Heart right ventricle (tissue), 16 donors: ENCODE measurements around the gene IQSEC2. TPM values are rescaled to one million over a fixed set of nuclear protein-coding genes. Genes with fewer than 3 reads are reported as not detected.
A peak's percentile ranks its signal among the peaks of the same experiment; 100 is the strongest.

Experiments
- ATAC-seq, 8 donors: fragments of 200-7000 bp; cut with Tn5 transposase; one replicate each; pipeline ENCODE4 v1.9.1; 2020; ENCODE audit warnings: mild to moderate bottlenecking in 8 of 8, moderate library complexity in 8 of 8, moderate number of reproducible peaks in 1 of 8
- DNase-seq, 2 donors: peaks; one replicate each; pipeline ENCODE4 v3.0.0-alpha.2; 2020
- H3K27ac ChIP-seq, 10 donors: fragments of 200-600 bp; sonication (generic) in 2 of 10; one replicate each; pipeline versions ENCODE4 v1.5.0 to v1.8.0; 2020 to 2022; ENCODE audit warnings: mild to moderate bottlenecking in 3 of 10
- H3K27me3 ChIP-seq, 7 donors: fragments of 200-600 bp; one replicate each; pipeline ENCODE4 v1.8.0; 2021 to 2022; ENCODE audit warnings: mild to moderate bottlenecking in 2 of 7
- H3K36me3 ChIP-seq, 9 donors: fragments of 200-600 bp; sonication (generic) in 1 of 9; one replicate each; pipeline versions ENCODE4 v1.5.0 to v1.8.0; 2020 to 2022; ENCODE audit warnings: mild to moderate bottlenecking in 2 of 9
- H3K4me1 ChIP-seq, 9 donors: fragments of 200-600 bp; sonication (generic) in 1 of 9; one replicate each; pipeline versions ENCODE4 v1.5.0 to v1.8.0; 2020 to 2022; ENCODE audit warnings: mild to moderate bottlenecking in 4 of 9
- H3K4me3 ChIP-seq, 10 donors: fragments of 200-600 bp; sonication (generic) in 2 of 10; one replicate each; pipeline versions ENCODE4 v1.5.0 to v1.8.0; 2020 to 2022; ENCODE audit warnings: mild to moderate bottlenecking in 7 of 10, moderate library complexity in 2 of 10
- H3K9me3 ChIP-seq, 11 donors: fragments of 200-600 bp in 10 of 11; sonication (generic) in 2 of 11; one replicate each; pipeline versions ENCODE4 v1.5.0 to v1.8.0; 2013 to 2022; ENCODE audit warnings: mild to moderate bottlenecking in 2 of 11, control low read depth in 1 of 11, moderate library complexity in 1 of 11
- WGBS, 2 donors: extraction: QIAGEN DNeasy Blood & Tissue Kit; methylation state at CpG; one replicate each; pipeline ENCODE4 v1.1.7; 2013; ENCODE audit warnings: inconsistent platforms in 1 of 2; 5-methylcytosine and 5-hydroxymethylcytosine counted together
- intact Hi-C, 10 donors: fragments of 100-400 bp; cut with DNase I; formaldehyde crosslinking; loops; one replicate each; pipeline versions ENCODE4 v1.11.1 to v1.14.2; 2022
- polyA plus RNA-seq, 2 donors: library from polyadenylated mRNA; stranded (reverse); fragments of 200-250 nt; gene quantifications; one replicate each; pipeline ENCODE4 v1.2.3, GENCODE V29; 2013
- total RNA-seq, 10 donors: library from RNA; stranded (reverse); fragmentation: NEBNext Ultra II Directional in 3 of 10; extraction: Animal tissue kit (Norgen Biotek cat#: 25700) in 3 of 10; gene quantifications; one replicate each; pipeline versions ENCODE4 v1.2.1 to v1.2.4, GENCODE V29; 2021 to 2023
- TF ChIP-seq, protein P1 (sequence below), 9 donors: fragments of 200-600 bp; sonication (generic) in 2 of 9; IDR thresholded peaks; one replicate each; pipeline versions ENCODE4 v1.5.0 to v1.8.0; 2021 to 2022; ENCODE audit warnings: antibody characterized with exemption in 9 of 9, mild to moderate bottlenecking in 5 of 9, moderate library complexity in 1 of 9
- donor health status: Arrhythmogenic right ventricular cardiomyopathy.
- donor health status: ischemic (EF 13 %, LVEDD 7.1; RV severe dilation, severe dysfunction).
- donor health status: healthy with polysubstance abuse.
- donor health status: DM: no; HTN: yes; CAD: no.
- donor health status: DM: no; HTN: no; CAD: no.
- donor health status: ischemic (EF 25% LVEDD 6.9; RV normal size, moderate dysfunction).
- donor health status: ischemic (EF 25% LVEDD 5.7; RV mildly dilated, moderate dysfunction).
- donor health status: healthy.
- donor health status: DM: yes; HTN: yes; CAD: no.
- donor health status: Ischemic cardiomyopathy.
- donor health status: ischemic (EF 35%, LVEDD 5.7; RV mildly dilated, moderate dysfunction).
- donor health status: nonischemic (EF 11% LVEDD 7.7; RV severe dilation, severe dysfunction).
- donor health status: DM: yes; HTN: yes; CAD: no.
- donor health status: PGD.
- donor health status: ischemic (EF 29% LVEDD 5.4; RV normal size, mild dysfunction).
- donor health status: nonischemic (EF 23%, LVEDD 6.1; RV moderate dilation, normal function).

IQSEC2 gene
- total and polyA plus RNA-seq, 12 donors, result 7.9 to 19.4 (median 10.7) TPM

GRCh38 chrX:53319614-53320542, 38.5 kb upstream of the IQSEC2 start:
- Histone ChIP-seq H3K9me3 (no peaks in the 10 kb centered on the region), H3K27me3 (peaks cover 0 to 94% (median 8%) of the 10 kb centered on the region in 7 donors), H3K27ac (peak overlapping the region in 1 of 10 donors; percentile 16), H3K36me3 (no peaks in the 10 kb centered on the region), H3K4me1 (peaks cover 0 to 9% (median 5%) of the 10 kb centered on the region in 9 donors), H3K4me3 (peak overlapping the region; percentile 44 to 65 (median 62))
- ATAC-seq (peak in 1 of 8 donors; percentile 26), DNase-seq (no peak)
- intact Hi-C loops, result loop anchor here in 8 of 10 donors (5.0 to 10.0 kb wide), 6 partner anchors 38 to 1737 kb away; partner anchors contain the start of genes HSD17B10 (in 2 of the 8) and IQSEC2 (in 1 of the 8)
- WGBS, 2 donors, result 2 to 4% methylated on average over 26 to 30 of the region's 32 CpGs
- TF ChIP-seq, protein P1, sequence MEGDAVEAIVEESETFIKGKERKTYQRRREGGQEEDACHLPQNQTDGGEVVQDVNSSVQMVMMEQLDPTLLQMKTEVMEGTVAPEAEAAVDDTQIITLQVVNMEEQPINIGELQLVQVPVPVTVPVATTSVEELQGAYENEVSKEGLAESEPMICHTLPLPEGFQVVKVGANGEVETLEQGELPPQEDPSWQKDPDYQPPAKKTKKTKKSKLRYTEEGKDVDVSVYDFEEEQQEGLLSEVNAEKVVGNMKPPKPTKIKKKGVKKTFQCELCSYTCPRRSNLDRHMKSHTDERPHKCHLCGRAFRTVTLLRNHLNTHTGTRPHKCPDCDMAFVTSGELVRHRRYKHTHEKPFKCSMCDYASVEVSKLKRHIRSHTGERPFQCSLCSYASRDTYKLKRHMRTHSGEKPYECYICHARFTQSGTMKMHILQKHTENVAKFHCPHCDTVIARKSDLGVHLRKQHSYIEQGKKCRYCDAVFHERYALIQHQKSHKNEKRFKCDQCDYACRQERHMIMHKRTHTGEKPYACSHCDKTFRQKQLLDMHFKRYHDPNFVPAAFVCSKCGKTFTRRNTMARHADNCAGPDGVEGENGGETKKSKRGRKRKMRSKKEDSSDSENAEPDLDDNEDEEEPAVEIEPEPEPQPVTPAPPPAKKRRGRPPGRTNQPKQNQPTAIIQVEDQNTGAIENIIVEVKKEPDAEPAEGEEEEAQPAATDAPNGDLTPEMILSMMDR (IDR thresholded peaks at IDR 0.05), result no peak

GRCh38 chrX:53318766-53319353, 37.5 kb upstream of the IQSEC2 start:
- TF ChIP-seq, protein P1 (IDR thresholded peaks at IDR 0.05), result no peak
- no peak overlapping the region for H3K4me3 ChIP-seq
- no peaks in the 10 kb centered on the region for H3K36me3 ChIP-seq
- H3K27ac ChIP-seq, result no peak overlapping the region
- DNase-seq (no peak), ATAC-seq (no peak)
- H3K4me1 ChIP-seq, result peaks cover 0 to 9% (median 5%) of the 10 kb centered on the region in 9 donors
- intact Hi-C loops, result loop anchor here in 8 of 10 donors (5.0 to 10.0 kb wide), 6 partner anchors 37 to 1738 kb away; partner anchors contain the start of genes HSD17B10 (in 2 of the 8) and IQSEC2 (in 1 of the 8)
- 70 to 73% methylated on average over 9 to 10 of the region's 10 CpGs for WGBS, 2 donors
- no peaks in the 10 kb centered on the region for H3K9me3 ChIP-seq
- H3K27me3 ChIP-seq, result peaks cover 0 to 94% (median 5%) of the 10 kb centered on the region in 7 donors

DNA sequence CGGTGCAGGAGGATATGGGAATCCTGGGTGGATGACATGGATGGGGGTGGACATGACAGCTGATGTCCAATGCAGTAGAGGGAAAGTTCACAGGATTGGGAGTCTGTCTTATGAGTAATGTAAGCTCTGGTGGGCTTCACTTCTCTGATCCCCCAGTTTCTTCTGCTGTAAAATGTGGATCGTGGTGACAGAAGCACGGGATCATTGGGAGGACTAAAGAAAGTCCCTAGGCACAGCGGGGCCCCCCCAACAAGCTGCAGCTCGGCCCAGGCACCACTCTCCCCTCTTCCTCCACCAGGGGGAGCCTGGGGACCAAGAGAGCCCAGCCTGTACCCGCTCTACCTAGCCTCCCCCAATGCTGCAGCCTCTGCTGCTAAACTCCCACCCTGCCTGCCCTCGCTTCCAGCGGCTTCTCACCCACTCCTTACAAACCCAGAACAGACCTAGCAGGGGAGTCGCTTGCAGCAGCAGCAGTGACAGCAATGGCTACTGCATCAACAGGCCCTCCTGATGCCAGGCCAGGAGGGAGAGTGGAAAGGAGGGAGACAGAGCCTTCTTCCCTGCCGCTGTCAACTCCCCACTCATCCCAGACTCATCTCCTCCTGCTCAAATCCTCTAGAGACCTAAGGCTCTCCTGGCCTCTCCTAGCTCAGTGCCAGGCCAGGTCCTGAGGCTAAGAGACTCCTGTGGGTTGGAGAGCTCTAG, 36.1 kb upstream of the IQSEC2 start:
- intact Hi-C loops, result loop anchor here in 9 of 10 donors (2.0 to 10.0 kb wide), 7 partner anchors 35 to 1740 kb away; partner anchors contain the start of genes HSD17B10 (in 3 of the 9) and IQSEC2 (in 1 of the 9)
- H3K27ac ChIP-seq, result no peak overlapping the region
- H3K27me3 ChIP-seq, result peaks cover 0 to 89% (median 5%) of the 10 kb centered on the region in 7 donors
- H3K4me3 ChIP-seq, result no peak overlapping the region
- DNase-seq (peak; percentile 47 to 58), ATAC-seq (peak; percentile 58 to 84 (median 76))
- peaks cover 0 to 19% (median 5%) of the 10 kb centered on the region in 9 donors for H3K4me1 ChIP-seq
- no peaks in the 10 kb centered on the region for H3K9me3 ChIP-seq
- TF ChIP-seq, protein P1 (IDR thresholded peaks at IDR 0.05), result peak; percentile 34 to 90 (median 68)
- H3K36me3 ChIP-seq, result no peaks in the 10 kb centered on the region
- WGBS, 2 donors, result 1 to 9% methylated on average over 9 to 10 of the region's 10 CpGs
